ENCODE results near the gene THAP2.

The THAP2 gene

DNA sequence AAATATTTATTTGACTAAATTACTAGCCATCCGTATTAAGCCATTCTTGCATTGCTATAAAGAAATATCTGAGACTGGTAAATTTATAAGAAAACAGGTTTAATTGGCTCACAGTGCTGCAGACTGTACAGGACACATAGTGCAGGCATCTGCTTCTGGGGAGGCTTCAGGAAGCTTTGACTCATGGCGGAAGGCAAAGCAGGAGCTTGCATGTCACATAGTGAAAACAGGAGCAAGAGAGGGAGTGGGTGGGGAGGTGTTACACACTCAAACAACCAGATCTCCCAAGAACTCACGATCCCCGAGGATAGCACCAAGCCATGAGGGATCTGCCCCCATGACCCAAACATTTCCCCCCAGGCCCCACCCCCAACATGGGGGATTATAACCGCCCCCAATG is 63.9 kb downstream of the THAP2 start:
- DNase-seq (ENCODE audit: low read depth), result no peak
- TF ChIP-seq, protein P1, sequence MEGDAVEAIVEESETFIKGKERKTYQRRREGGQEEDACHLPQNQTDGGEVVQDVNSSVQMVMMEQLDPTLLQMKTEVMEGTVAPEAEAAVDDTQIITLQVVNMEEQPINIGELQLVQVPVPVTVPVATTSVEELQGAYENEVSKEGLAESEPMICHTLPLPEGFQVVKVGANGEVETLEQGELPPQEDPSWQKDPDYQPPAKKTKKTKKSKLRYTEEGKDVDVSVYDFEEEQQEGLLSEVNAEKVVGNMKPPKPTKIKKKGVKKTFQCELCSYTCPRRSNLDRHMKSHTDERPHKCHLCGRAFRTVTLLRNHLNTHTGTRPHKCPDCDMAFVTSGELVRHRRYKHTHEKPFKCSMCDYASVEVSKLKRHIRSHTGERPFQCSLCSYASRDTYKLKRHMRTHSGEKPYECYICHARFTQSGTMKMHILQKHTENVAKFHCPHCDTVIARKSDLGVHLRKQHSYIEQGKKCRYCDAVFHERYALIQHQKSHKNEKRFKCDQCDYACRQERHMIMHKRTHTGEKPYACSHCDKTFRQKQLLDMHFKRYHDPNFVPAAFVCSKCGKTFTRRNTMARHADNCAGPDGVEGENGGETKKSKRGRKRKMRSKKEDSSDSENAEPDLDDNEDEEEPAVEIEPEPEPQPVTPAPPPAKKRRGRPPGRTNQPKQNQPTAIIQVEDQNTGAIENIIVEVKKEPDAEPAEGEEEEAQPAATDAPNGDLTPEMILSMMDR (IDR thresholded peaks at IDR 0.05; ENCODE audit: control insufficient read depth, insufficient read depth, low read depth, low read length, missing control alignments), result no peak
- no peak overlapping the region for H3K4me3 ChIP-seq (ENCODE audit: control insufficient read depth, low read depth, low read length)

Measured in AG09309 (cell line).